WTC11 (cell line): ENCODE measurements around the gene WDR64.

Source experiments
- CREB1 ChIP-seq: sonication (generic); formaldehyde crosslinking; IDR thresholded peaks from 2 replicates; pipeline ENCODE4 v1.8.0; 2023; ENCODE audit warnings: mild to moderate bottlenecking, missing genetic modification reagents
- CTCF ChIP-seq: fragments of 200-600 bp; IDR thresholded peaks from 2 replicates; pipeline ENCODE4 v1.8.0; 2022; ENCODE audit warnings: antibody characterized with exemption
- E2F5 ChIP-seq: sonication (generic); formaldehyde crosslinking; IDR thresholded peaks from 2 replicates; pipeline ENCODE4 v1.8.1; 2022; ENCODE audit warnings: mild to moderate bottlenecking, moderate library complexity, missing genetic modification reagents

- TF ChIP-seq CTCF = no peak
- TF ChIP-seq E2F5 (CRISPR knock-in tag) = no peak
- TF ChIP-seq CREB1 (CRISPR knock-in tag) = no peak
These were observed 173.5 kb downstream of the WDR64 start for GRCh38 chr1:241825581-241825980.
